Esophagus squamous epithelium (tissue), 5 donors: Measurements from ENCODE around the gene FGFRL1. TPM values are rescaled to one million over a fixed set of nuclear protein-coding genes. Genes with fewer than 3 reads are reported as not detected.

Source experiments
- DNase-seq: peaks from one replicate; lab custom pipeline; 2025; lab: John Stamatoyannopoulos, UW
- H3K27ac ChIP-seq, 4 donors: fragments of 200-600 bp; sonication (generic); one replicate each; pipeline ENCODE4 v1.5.1; 2016 to 2019; ENCODE audit warnings: mild to moderate bottlenecking in 1 of 4
- H3K27me3 ChIP-seq, 4 donors: fragments of 200-600 bp; sonication (generic); 1 replicate in 3 of 4; 2 replicates in 1 of 4; pipeline versions ENCODE4 v1.5.1 to v1.6.0; 2017 to 2021; ENCODE audit warnings: antibody characterized with exemption in 1 of 4
- H3K36me3 ChIP-seq, 3 donors: fragments of 200-600 bp; sonication (generic); one replicate each; pipeline ENCODE4 v1.5.1; 2016 to 2019
- H3K4me1 ChIP-seq, 3 donors: fragments of 200-600 bp; sonication (generic); one replicate each; pipeline ENCODE4 v1.5.1; 2017 to 2019
- H3K4me3 ChIP-seq, 4 donors: fragments of 200-600 bp; sonication (generic); 1 replicate in 3 of 4; 2 replicates in 1 of 4; pipeline ENCODE4 v1.5.1; 2016 to 2019; ENCODE audit warnings: mild to moderate bottlenecking in 2 of 4, moderate library complexity in 1 of 4
- H3K9me3 ChIP-seq, 3 donors: fragments of 200-600 bp; sonication (generic); one replicate each; pipeline ENCODE4 v1.5.1; 2016 to 2019
- CTCF ChIP-seq, 6 experiments: fragments of 450-650 bp in 4 of 6; fragments of 200-600 bp in 2 of 6; sonication (generic) in 2 of 6; IDR thresholded peaks; one replicate each; pipeline ENCODE4 v1.5.1; 2016 to 2019; ENCODE audit warnings: antibody characterized with exemption in 6 of 6, mild to moderate bottlenecking in 4 of 6, moderate library complexity in 4 of 6
- POLR2A ChIP-seq, 4 donors: fragments of 450-650 bp; IDR thresholded peaks; one replicate each; pipeline ENCODE4 v1.6.1; 2017; ENCODE audit warnings: antibody characterized with exemption in 4 of 4, mild to moderate bottlenecking in 4 of 4, moderate library complexity in 3 of 4
- WGBS, 2 donors: methylation state at CpG; one replicate each; pipeline ENCODE4 v1.1.5; 2018; 5-methylcytosine and 5-hydroxymethylcytosine counted together
- intact Hi-C: fragments of 100-400 bp; cut with DNase I; formaldehyde crosslinking; loops from one replicate; pipeline ENCODE4 v1.15.0; 2022
- total RNA-seq, 4 donors: library from RNA; depleted of rRNA; stranded (reverse); fragments of >200 nt; gene quantifications; one replicate each; pipeline ENCODE4 v1.1.0, GENCODE V29; 2016
- donor health status: DM: yes; HTN: yes; CAD: no.

FGFRL1 gene
- total RNA-seq: 10 to 100 TPM in 1 of 4 donors, 1 to 10 TPM in 3; 2.8 to 10.1 (median 4.7) TPM

GRCh38 chr4:1011022-1011665 is at the start of gene FGFRL1:
FGFRL1 (plus strand) TSS chr4:1011626; CDS start chr4:1012486, 860 bp downstream.
- peaks cover 22 to 42% (median 29%) of the 10 kb centered on the region in 3 donors for H3K4me1 ChIP-seq
- intact Hi-C loops: no loop called here
- no peaks in the 10 kb centered on the region for H3K36me3 ChIP-seq
- H3K9me3 ChIP-seq: peaks cover 0 to 3% (median 0%) of the 10 kb centered on the region in 3 donors
- no peak for TF ChIP-seq POLR2A (IDR thresholded peaks at IDR 0.05)
- no peak for TF ChIP-seq CTCF (IDR thresholded peaks at IDR 0.05)
- peak within 1 kb of the TSS; percentile 52 to 84 (median 61) for H3K4me3 ChIP-seq
- H3K27me3 ChIP-seq: peaks cover 0 to 31% (median 7%) of the 10 kb centered on the region in 4 donors
- H3K27ac ChIP-seq: peak within 1 kb of the TSS; percentile 77 to 92 (median 90)
- 5% methylated on average over 4 of the region's 89 CpGs; no CpG with 5 or more reads in 1 of the 2 donors for WGBS, 2 donors
- DNase-seq: peak; percentile 49

- 63 to 95% methylated on average over 8 to 10 of the region's 54 CpGs for WGBS, 2 donors
- Histone ChIP-seq H3K27me3 (no peaks in the 10 kb centered on the region), H3K4me3 (no peak overlapping the region), H3K9me3 (no peaks in the 10 kb centered on the region), H3K4me1 (peaks cover 20 to 33% (median 23%) of the 10 kb centered on the region in 3 donors), H3K27ac (peak overlapping the region; percentile 39 to 74 (median 44)), H3K36me3 (peaks cover 6 to 93% (median 7%) of the 10 kb centered on the region in 3 donors)
- intact Hi-C loops: no loop called here
- DNase-seq: no peak
- TF ChIP-seq POLR2A (IDR thresholded peaks at IDR 0.05): no peak
- no peak for TF ChIP-seq CTCF (IDR thresholded peaks at IDR 0.05)
Measured at GRCh38 chr4:962231-963208, 48.9 kb upstream of the FGFRL1 start.

- intact Hi-C loops: no loop called here
- Histone ChIP-seq H3K4me1 (peaks cover 20 to 42% (median 31%) of the 10 kb centered on the region in 3 donors), H3K4me3 (no peak overlapping the region), H3K27ac (peak overlapping the region in 1 of 4 donors; percentile 8), H3K27me3 (no peaks in the 10 kb centered on the region), H3K36me3 (peaks cover 0 to 85% (median 6%) of the 10 kb centered on the region in 3 donors), H3K9me3 (no peaks in the 10 kb centered on the region)
- no peak for DNase-seq
- 65 to 100% methylated on average over 1 to 16 of the region's 39 CpGs for WGBS, 2 donors
- TF ChIP-seq POLR2A (IDR thresholded peaks at IDR 0.05) (peak in 1 of 4 donors; percentile 10), CTCF (IDR thresholded peaks at IDR 0.05) (no peak)
Measured at GRCh38 chr4:963276-964225, 47.9 kb upstream of the FGFRL1 start.

GRCh38 chr4:964346-965025 is 46.9 kb upstream of the FGFRL1 start:
- Histone ChIP-seq H3K27ac (no peak overlapping the region), H3K9me3 (no peaks in the 10 kb centered on the region), H3K27me3 (no peaks in the 10 kb centered on the region), H3K4me1 (peaks cover 20 to 42% (median 31%) of the 10 kb centered on the region in 3 donors), H3K36me3 (peaks cover 0 to 76% (median 6%) of the 10 kb centered on the region in 3 donors), H3K4me3 (no peak overlapping the region)
- TF ChIP-seq CTCF (IDR thresholded peaks at IDR 0.05): no peak
- no peak for TF ChIP-seq POLR2A (IDR thresholded peaks at IDR 0.05)
- intact Hi-C loops: no loop called here
- no peak for DNase-seq
- 91% methylated on average over 20 of the region's 23 CpGs; no CpG with 5 or more reads in 1 of the 2 donors for WGBS, 2 donors
